Esophagus mucosa (tissue), 1 donor: ENCODE measurements around the gene OR2M7. TPM values are rescaled to one million over a fixed set of nuclear protein-coding genes. Genes with fewer than 3 reads are reported as not detected.
"Not testable (repeated sequence)": the region's sequence is repeated elsewhere in the genome, so short reads cannot be mapped to it uniquely, and the experiment has no call there.

Experiments
- ATAC-seq: fragments of 200-7000 bp; cut with Tn5 transposase; one replicate; pipeline ENCODE4 v1.9.1; 2020
- total RNA-seq: library from RNA; stranded (reverse); gene quantifications from one replicate; pipeline ENCODE4 v1.2.4, GENCODE V29; 2023
- donor health status: DM: yes; HTN: yes; CAD: no.

The OR2M7 gene, protein sequence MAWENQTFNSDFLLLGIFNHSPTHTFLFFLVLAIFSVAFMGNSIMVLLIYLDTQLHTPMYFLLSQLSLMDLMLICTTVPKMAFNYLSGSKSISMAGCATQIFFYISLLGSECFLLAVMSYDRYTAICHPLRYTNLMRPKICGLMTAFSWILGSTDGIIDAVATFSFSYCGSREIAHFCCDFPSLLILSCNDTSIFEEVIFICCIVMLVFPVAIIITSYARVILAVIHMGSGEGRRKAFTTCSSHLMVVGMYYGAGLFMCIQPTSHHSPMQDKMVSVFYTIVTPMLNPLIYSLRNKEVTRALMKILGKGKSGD
- not detected for total RNA-seq

DNA sequence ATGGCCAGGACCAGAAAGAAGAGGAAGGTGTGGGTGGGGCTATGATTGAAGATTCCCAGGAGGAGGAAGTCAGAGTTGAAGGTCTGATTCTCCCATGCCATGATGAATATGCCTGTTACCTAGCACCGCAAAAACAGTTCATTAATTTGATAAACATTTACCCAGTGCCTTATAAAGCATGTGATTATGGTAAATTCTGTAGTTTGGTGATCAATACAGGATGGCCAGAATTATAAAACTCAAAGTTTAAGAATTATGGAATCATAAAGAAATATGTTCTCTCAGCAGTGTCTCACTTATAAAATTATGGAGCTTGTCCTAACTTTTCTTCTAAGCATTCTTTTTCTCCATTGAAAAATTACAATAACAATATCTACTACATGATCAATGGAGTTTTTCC lies at the start of gene OR2M7:
Gene OR2M7, minus strand, starts transcription at position 101 of the 400 bp plus-strand sequence. Its CDS starts 0 bp downstream, at position 101.
- no peak for ATAC-seq

DNA sequence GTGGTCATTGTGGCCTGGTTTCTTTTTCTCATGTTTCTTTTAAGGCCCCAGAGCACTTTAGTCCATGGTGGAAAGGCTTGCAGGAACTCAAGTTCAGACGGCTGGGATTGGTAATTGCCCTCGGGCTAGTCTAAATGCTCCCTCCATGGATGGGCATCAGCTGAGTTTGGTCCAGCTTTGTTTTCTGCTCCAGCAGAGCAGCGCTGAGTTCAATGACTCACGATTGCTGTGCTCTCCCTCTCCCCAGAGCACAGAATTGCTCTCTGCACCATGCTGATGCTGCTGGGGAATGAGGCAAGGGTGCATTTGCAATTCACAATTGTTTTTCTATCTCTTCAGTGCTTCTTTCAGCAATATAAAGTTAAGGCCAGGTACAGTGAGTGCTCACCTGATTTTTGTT lies 49.4 kb upstream of the OR2M7 start:
- ATAC-seq = no peak

DNA sequence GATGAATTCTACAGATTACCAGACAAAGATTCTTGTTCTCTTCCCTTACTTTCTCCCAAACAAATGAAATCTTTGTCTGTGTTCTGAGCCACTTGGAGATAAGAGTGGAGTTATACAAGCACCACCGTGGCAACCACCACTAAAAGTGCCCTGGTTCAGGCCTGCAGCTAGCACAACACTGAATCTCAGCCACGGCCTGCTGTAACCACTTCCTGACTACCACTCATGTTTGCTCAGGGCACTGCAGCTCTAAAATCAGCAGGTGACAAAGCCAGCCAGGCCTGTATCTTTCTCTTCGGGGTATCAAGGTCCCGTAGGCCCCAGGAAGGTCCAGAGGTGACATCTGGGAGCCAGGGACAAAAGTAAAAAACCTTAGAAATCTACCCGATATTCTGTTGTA lies 48.0 kb upstream of the OR2M7 start:
- ATAC-seq = no peak

DNA sequence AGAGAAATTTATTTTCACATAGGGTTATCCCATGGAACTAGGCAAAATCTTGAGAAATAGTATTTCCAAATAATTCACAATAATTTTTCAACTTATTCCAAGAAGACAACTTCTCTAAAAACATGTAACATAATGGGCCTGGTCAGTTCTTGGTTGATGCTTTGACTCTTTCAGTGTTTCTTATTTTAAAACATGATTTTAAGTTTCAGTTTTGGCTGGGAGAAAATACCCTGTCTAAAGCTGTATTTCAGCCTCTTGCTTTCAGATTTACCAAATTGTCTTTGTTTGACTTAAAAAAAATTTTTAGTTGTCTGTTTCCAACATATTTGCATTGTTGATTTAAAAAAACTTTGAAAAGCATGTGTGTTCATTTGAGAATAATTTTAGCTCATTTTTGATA lies 42.2 kb upstream of the OR2M7 start:
- ATAC-seq = no peak

DNA sequence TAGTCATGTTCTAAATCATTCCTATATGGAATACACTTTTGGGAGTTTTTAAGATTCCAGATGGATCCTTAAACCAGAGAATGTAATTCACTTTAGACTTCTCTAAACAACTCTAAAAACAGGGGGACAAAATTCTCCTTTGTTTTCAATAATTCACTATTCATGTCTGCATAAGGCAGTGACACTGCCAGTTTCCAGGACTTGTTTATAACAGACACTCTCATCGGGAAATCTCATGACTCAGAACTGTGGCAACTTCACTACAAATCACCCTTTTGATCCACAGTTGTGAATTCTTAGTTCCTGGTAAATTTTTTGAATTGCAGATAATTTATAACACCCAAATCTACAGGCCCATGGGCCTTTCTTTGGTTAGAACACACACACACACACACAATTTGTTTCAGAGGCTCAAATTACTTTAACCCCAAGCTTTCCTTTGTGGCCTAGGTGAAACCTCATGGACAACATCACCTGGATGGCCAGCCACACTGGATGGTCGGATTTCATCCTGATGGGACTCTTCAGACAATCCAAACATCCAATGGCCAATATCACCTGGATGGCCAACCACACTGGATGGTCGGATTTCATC lies 36.9 kb upstream of the OR2M7 start, which contains the start of gene OR2T4:
Gene OR2T4, plus strand, starts transcription at position 545 of the 595 bp plus-strand sequence. Its CDS starts 0 bp downstream, at position 545.
- no peak for ATAC-seq

DNA sequence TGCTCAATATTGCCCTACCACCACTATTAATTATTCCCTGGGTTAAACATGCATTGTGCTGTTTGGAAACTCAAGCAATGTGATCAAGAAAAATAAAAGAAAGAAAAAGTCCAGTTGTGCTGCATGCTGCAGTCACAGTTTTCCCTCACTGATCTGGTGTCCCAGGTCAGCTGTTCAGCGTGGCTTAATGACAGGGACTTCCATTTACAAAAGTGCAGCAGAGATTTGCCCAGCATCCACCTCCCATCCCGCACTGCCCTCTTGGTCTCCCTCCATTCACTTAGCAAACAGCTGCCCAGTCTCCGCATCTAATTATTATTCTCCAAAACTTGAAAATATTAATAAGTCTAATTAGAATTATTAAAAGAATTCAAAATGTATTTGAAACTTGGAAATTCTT lies 35.0 kb upstream of the OR2M7 start:
- ATAC-seq = no peak

DNA sequence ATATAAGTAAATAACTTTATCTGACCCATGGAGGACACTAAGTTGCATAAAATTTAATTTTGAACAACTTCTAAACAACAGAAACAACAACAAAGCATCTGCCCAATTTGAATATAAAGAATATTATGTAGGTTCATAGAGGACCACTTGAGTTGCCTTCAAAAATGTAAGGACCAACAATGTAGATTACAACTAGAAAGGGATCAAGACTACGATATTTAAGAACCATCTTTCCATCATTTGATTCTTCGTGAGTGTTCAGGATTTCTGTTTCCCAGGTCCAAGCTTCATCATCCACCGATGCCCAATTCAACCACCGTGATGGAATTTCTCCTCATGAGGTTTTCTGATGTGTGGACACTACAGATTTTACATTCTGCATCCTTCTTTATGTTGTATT lies 24.1 kb upstream of the OR2M7 start, which contains the start of gene OR14C36:
Gene OR14C36, plus strand, starts transcription at position 301 of the 400 bp plus-strand sequence. Its CDS starts 0 bp downstream, at position 301.
- no peak for ATAC-seq

DNA sequence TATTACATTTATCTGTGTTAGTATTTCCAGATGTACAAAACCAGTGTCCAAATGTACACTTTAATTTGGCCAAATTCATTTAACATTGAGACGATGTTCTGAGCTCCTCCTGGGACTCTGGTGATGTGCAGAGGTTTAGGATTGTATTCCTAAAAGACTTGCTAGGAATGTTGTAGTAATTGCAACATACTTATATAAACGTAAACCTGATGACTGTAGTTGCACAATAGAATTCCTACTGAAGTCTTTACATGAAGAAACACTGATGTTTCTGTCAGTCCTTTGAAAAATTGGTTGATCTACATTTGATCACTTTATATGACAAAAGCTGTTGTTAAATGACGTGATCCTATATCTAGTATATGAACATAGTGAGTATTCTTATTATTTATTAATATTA lies 19.1 kb upstream of the OR2M7 start:
- no peak for ATAC-seq

DNA sequence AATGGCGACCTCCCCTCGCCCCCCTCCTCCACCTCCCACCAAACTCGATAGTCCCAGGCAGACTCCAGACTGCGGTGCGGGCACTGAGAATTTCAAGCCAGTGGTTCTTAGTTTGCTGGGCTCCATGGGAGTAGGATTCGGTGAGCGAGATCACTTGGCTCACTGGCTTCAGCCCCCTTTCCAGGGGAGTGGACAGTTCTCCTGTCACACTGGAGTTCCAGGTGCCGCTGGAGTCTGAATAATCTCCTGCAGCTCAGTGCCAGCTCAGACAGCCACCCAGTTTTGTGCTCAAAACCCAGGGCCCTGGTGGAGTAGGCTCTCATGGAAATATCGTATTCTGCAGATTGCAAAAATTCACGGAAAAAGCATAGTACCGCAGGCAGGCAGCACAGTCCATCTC lies 7.6 kb downstream of the OR2M7 start:
- ATAC-seq = no peak

DNA sequence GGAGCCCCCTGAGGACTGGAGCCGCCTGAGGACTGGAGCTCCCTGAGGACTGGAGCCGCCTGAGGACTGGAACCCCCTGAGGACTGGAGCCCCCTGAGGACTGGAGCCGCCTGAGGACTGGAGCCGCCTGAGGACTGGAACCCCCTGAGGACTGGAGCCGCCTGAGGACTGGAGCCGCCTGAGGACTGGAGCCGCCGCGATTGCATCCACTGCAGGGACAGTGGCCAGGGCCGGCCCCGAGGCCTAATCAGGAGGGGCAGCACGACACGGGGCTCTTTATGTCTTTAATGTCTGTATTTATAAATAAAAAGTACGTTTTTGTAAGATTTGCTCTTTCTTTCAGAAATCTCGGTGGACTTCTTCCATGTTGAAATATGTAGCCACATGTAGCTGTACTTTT lies 17.6 kb downstream of the OR2M7 start:
- not testable (repeated sequence) for ATAC-seq

DNA sequence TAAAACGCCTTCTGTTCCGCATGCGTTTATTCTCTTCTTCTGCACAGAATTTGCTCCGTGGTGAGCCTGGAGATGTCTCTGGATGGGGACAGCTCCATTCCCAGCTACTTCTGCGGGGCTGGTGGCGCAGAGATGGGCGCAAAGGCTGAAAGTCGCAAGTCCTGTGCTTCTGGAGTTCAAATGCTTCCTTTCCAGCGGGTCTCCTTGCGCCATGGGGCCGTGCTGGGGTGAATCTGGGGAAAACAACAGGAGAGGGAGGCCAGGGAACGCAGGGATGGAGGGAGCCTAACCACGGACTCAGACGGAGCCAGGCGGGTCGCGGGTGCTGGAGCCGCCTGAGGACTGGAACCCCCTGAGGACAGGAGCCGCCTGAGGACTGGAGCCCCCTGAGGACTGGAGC lies 18.3 kb downstream of the OR2M7 start:
- ATAC-seq = no peak

DNA sequence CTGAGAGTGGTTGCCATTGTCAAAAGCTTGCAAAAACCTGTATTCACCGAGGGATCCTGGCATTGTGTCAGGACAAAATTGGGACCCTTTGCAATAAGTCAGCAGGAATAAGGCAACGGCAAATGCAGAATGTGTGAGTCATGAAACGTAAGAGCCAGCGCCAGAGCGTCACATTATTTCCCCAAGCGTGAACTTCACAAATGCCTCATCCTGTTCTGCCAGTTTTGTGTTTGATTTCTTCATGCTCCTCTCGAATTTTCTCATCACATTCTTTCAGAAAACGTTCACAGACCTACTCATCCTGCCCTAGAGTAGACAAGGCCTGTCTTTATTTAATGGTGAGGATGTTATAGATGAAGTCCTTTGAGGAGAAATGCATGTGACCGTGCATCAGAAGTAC lies 18.7 kb downstream of the OR2M7 start:
- ATAC-seq = not testable (repeated sequence)

DNA sequence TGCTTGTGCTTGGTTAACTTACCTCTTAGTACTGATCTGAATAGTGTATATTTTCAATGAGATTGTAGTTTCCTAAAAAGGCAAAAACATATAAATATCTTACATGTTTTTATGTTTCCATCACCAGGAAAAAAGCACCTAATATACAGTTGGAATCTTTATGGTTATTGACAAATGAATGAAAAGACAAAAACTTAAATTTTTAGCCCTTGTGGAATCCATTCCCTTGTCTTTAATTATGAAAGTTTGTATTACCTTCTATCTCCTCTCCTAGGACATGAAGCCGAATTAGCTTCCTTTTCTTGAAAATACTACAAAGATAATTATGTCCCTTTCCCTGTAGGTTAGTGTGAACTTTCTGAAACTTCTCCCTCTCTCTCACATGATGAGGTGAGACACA lies 21.0 kb downstream of the OR2M7 start, which contains the start of gene OR2T12:
Gene OR2T12, minus strand, starts transcription at position 101 of the 400 bp plus-strand sequence. CDS start 7,846 bp downstream, outside the sequence.
- no peak for ATAC-seq

DNA sequence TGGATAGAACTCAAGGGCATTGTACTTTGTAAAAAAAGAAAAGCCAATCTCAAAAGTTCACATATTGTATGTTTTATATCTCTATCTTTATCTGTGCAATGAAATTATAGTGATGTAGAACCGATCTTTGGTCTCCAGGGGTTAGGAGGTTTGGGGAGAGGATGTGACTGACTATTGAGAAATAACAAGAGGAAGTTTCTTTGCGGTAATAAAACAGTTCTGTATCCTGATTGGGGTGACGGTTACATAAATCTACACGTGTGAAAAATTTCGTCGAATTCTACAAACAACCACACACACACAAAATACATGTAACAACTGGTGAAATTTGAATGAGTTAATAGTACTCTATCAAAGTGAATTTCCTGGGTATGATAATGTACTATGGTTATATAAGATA lies 36.0 kb downstream of the OR2M7 start:
- ATAC-seq = no peak

DNA sequence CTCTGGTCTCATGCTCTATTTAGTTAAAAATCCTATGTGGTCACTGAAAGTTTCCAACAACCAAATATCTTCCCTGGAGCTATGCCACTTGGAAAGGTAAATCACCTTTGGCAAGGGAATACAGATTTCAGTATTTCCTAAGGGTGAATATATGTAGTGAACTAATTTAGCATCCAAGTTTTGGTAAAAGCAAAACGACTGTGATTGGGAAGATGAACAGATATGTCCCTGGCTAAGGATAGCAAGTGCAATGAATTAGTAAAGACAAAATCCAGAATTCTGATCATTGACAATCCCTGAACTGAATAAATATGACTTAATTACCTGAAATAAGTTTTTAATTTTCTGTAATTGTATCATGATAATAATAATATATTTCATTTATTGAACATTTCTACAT lies 46.5 kb downstream of the OR2M7 start, which contains the start of gene OR2T33:
Gene OR2T33, minus strand, starts transcription at position 101 of the 400 bp plus-strand sequence. CDS start 4,162 bp downstream, outside the sequence.
- no peak for ATAC-seq

Other genes starting within 250 kb of the OR2M7 start
- gene OR2L13, start 229.4 kb downstream of the OR2M7 start, total RNA-seq = not detected
- not detected for gene OR2M5, start 179.4 kb downstream of the OR2M7 start, total RNA-seq
- not detected for gene OR2M2, start 149.7 kb downstream of the OR2M7 start, total RNA-seq
- gene OR2M3, start 127.3 kb downstream of the OR2M7 start, total RNA-seq = not detected
- gene OR2M4, start 93.2 kb downstream of the OR2M7 start, total RNA-seq = not detected
- not detected for gene OR2T33, start 46.6 kb downstream of the OR2M7 start, total RNA-seq
- gene OR2T12, start 21.1 kb downstream of the OR2M7 start, total RNA-seq = not detected
- gene OR14C36, start 24.2 kb upstream of the OR2M7 start, total RNA-seq = not detected
- gene OR2T4, start 37.1 kb upstream of the OR2M7 start, total RNA-seq = not detected
- gene OR2T6, start 51.2 kb upstream of the OR2M7 start, total RNA-seq = not detected
- gene OR2T1, start 78.5 kb upstream of the OR2M7 start, total RNA-seq = not detected
- not detected for gene OR2T2, start 121.1 kb upstream of the OR2M7 start, total RNA-seq
- gene OR2T3, start 148.8 kb upstream of the OR2M7 start, total RNA-seq = not detected
- gene OR2T5, start 164.0 kb upstream of the OR2M7 start, total RNA-seq = not detected
- not detected for gene OR2G6, start 183.5 kb upstream of the OR2M7 start, total RNA-seq
- not detected for gene OR2T29, start 238.2 kb upstream of the OR2M7 start, total RNA-seq